ENCODE data around the gene ABHD2.
A peak's percentile ranks its signal among the peaks of the same experiment; 100 is the strongest.

The ABHD2 gene

GRCh38 chr15:89170364-89170763 lies 82.1 kb downstream of the ABHD2 start:
- Histone ChIP-seq H3F3A (ENCODE audit: insufficient read depth, low read length) (peaks cover 21% of the 10 kb centered on the region), H3K9me2 (replicated peaks; ENCODE audit: insufficient read depth, low read length) (no peaks in the 10 kb centered on the region), H3K4me2 (ENCODE audit: low read depth, low read length) (no peak overlapping the region), H3K9ac (ENCODE audit: low read length) (no peak overlapping the region), H3K27ac (ENCODE audit: low read length) (no peak overlapping the region), H3K36me3 (replicated peaks; ENCODE audit: insufficient read depth, low read length) (0 out of 2 replicates have a peak, but pooled peaks cover 3% of the 10 kb centered on the region), H2AFZ (ENCODE audit: low read length) (no peak overlapping the region), H3K27me3 (replicated peaks; ENCODE audit: insufficient read depth, low read length) (no peaks in the 10 kb centered on the region), H3K4me3 (ENCODE audit: low read length) (no peak overlapping the region), H3K79me2 (ENCODE audit: low read length) (peaks cover 40% of the 10 kb centered on the region), H4K20me1 (ENCODE audit: insufficient read depth, low read length) (no peaks in the 10 kb centered on the region), H3K4me1 (ENCODE audit: low read length) (peaks cover 18% of the 10 kb centered on the region), H3K9me3 (replicated peaks; ENCODE audit: insufficient read depth, low read length) (no peaks in the 10 kb centered on the region)
- TF ChIP-seq EZH2 (optimal IDR thresholded peaks at IDR 0.05; ENCODE audit: low read depth, low read length) (no peak), CTCF (IDR thresholded peaks at IDR 0.05; ENCODE audit: low read length) (no peak), EZH2phosphoT487 (IDR thresholded peaks at IDR 0.05; ENCODE audit: low read length) (no peak)
- no peak for DNase-seq

GRCh38 chr15:89171136-89172072 lies 83.1 kb downstream of the ABHD2 start:
- H4K20me1 ChIP-seq (ENCODE audit: insufficient read depth, low read length): no peaks in the 10 kb centered on the region
- DNase-seq: peak; percentile 29
- H3F3A ChIP-seq (ENCODE audit: insufficient read depth, low read length): peaks cover 19% of the 10 kb centered on the region
- 0 out of 2 replicates have a peak, but pooled peaks cover 3% of the 10 kb centered on the region for H3K36me3 ChIP-seq (replicated peaks; ENCODE audit: insufficient read depth, low read length)
- H3K9me3 ChIP-seq (replicated peaks; ENCODE audit: insufficient read depth, low read length): no peaks in the 10 kb centered on the region
- H3K9me2 ChIP-seq (replicated peaks; ENCODE audit: insufficient read depth, low read length): no peaks in the 10 kb centered on the region
- no peak overlapping the region for H3K4me3 ChIP-seq (ENCODE audit: low read length)
- TF ChIP-seq EZH2phosphoT487 (IDR thresholded peaks at IDR 0.05; ENCODE audit: low read length) (no peak), CTCF (IDR thresholded peaks at IDR 0.05; ENCODE audit: low read length) (peak; percentile 84)
- H3K4me2 ChIP-seq (ENCODE audit: low read depth, low read length): no peak overlapping the region
- H3K9ac ChIP-seq (ENCODE audit: low read length): no peak overlapping the region
- H2AFZ ChIP-seq (ENCODE audit: low read length): no peak overlapping the region
- no peak overlapping the region for H3K27ac ChIP-seq (ENCODE audit: low read length)
- H3K4me1 ChIP-seq (ENCODE audit: low read length): peaks cover 18% of the 10 kb centered on the region
- no peaks in the 10 kb centered on the region for H3K27me3 ChIP-seq (replicated peaks; ENCODE audit: insufficient read depth, low read length)
- H3K79me2 ChIP-seq (ENCODE audit: low read length): peaks cover 35% of the 10 kb centered on the region

- H3K4me2 ChIP-seq (ENCODE audit: low read depth, low read length): no peak overlapping the region
- no peak for TF ChIP-seq CTCF (IDR thresholded peaks at IDR 0.05; ENCODE audit: low read length)
- peaks cover 31% of the 10 kb centered on the region for H3K79me2 ChIP-seq (ENCODE audit: low read length)
- no peaks in the 10 kb centered on the region for H3K9me3 ChIP-seq (replicated peaks; ENCODE audit: insufficient read depth, low read length)
- H3K4me3 ChIP-seq (ENCODE audit: low read length): no peak overlapping the region
- H2AFZ ChIP-seq (ENCODE audit: low read length): no peak overlapping the region
- H3K27ac ChIP-seq (ENCODE audit: low read length): no peak overlapping the region
- H4K20me1 ChIP-seq (ENCODE audit: insufficient read depth, low read length): no peaks in the 10 kb centered on the region
- H3K9me2 ChIP-seq (replicated peaks; ENCODE audit: insufficient read depth, low read length): no peaks in the 10 kb centered on the region
- H3K36me3 ChIP-seq (replicated peaks; ENCODE audit: insufficient read depth, low read length): peaks cover 3% of the 10 kb centered on the region; the same call in 1 of the 2 replicates
- no peaks in the 10 kb centered on the region for H3K27me3 ChIP-seq (replicated peaks; ENCODE audit: insufficient read depth, low read length)
- peaks cover 5% of the 10 kb centered on the region for H3K4me1 ChIP-seq (ENCODE audit: low read length)
- peaks cover 4% of the 10 kb centered on the region for H3F3A ChIP-seq (ENCODE audit: insufficient read depth, low read length)
- no peak overlapping the region for H3K9ac ChIP-seq (ENCODE audit: low read length)
- DNase-seq: no peak
These were observed 84.7 kb downstream of the ABHD2 start for GRCh38 chr15:89172921-89173320.

All from MM.1S (cell line).